Hepatocyte (in vitro differentiated cells): ENCODE measurements around the gene ASTN2. TPM values are rescaled to one million over a fixed set of nuclear protein-coding genes. Genes with fewer than 3 reads are reported as not detected.
A peak's percentile ranks its signal among the peaks of the same experiment; 100 is the strongest.

Experiments
- DNase-seq: peaks from one replicate; pipeline ENCODE4 v3.0.0-alpha.2; 2016; ENCODE audit warnings: low spot score
- H2AFZ ChIP-seq: fragments of 200-600 bp; sonication (generic); 2 replicates; pipeline ENCODE4 v1.6.0; 2016; ENCODE audit warnings: antibody characterized with exemption, mild to moderate bottlenecking
- H3K27ac ChIP-seq: fragments of 200-600 bp; sonication (generic); 2 replicates; pipeline ENCODE4 v1.5.1; 2016; ENCODE audit warnings: mild to moderate bottlenecking
- H3K27me3 ChIP-seq: fragments of 200-600 bp; sonication (generic); 2 replicates; pipeline ENCODE4 v1.6.1; 2016
- H3K36me3 ChIP-seq: fragments of 200-600 bp; sonication (generic); replicated peaks from 2 replicates; pipeline ENCODE4 v1.5.1; 2016; ENCODE audit warnings: low read depth; ENCODE audit not compliant: insufficient read depth
- H3K4me1 ChIP-seq: fragments of 200-600 bp; sonication (generic); 2 replicates; pipeline ENCODE4 v1.5.1; 2016; ENCODE audit warnings: mild to moderate bottlenecking, moderate library complexity; ENCODE audit not compliant: insufficient read depth
- H3K4me2 ChIP-seq: fragments of 200-600 bp; sonication (generic); 2 replicates; pipeline ENCODE4 v1.6.0; 2016
- H3K4me3 ChIP-seq: fragments of 200-600 bp; sonication (generic); 2 replicates; pipeline ENCODE4 v1.5.1; 2016; ENCODE audit warnings: mild to moderate bottlenecking
- H3K79me2 ChIP-seq: fragments of 200-600 bp; sonication (generic); 2 replicates; pipeline ENCODE4 v1.6.0; 2017; ENCODE audit warnings: mild to moderate bottlenecking
- H3K9me2 ChIP-seq: fragments of 200-600 bp; sonication (generic); replicated peaks from 2 replicates; pipeline ENCODE4 v1.6.0; 2017; ENCODE audit warnings: mild to moderate bottlenecking; ENCODE audit not compliant: insufficient read depth
- H3K9me3 ChIP-seq: fragments of 200-600 bp; sonication (generic); 2 replicates; pipeline ENCODE4 v1.5.1; 2016; ENCODE audit warnings: low read depth, mild to moderate bottlenecking
- H4K20me1 ChIP-seq: fragments of 200-600 bp; sonication (generic); 2 replicates; pipeline ENCODE4 v1.6.0; 2016; ENCODE audit warnings: mild to moderate bottlenecking; ENCODE audit not compliant: insufficient read depth, poor library complexity, severe bottlenecking
- EZH2 ChIP-seq: fragments of 200-600 bp; sonication (generic); IDR thresholded peaks from 2 replicates; pipeline ENCODE4 v1.6.1; 2016; ENCODE audit warnings: antibody characterized with exemption, mild to moderate bottlenecking, borderline replicate concordance
- EZH2phosphoT487 ChIP-seq: fragments of 200-600 bp; sonication (generic); IDR thresholded peaks from one replicate; pipeline ENCODE4 v1.6.1; 2018; ENCODE audit warnings: antibody characterized with exemption, mild to moderate bottlenecking, low read depth, moderate library complexity; ENCODE audit not compliant: unreplicated experiment, severe bottlenecking
- WGBS: methylation state at CpG from one replicate; pipeline ENCODE4 v1.1.6; 2016; ENCODE audit warnings: low lambda C conversion rate; ENCODE audit errors: missing lambda C conversion rate; 5-methylcytosine and 5-hydroxymethylcytosine counted together
- polyA plus RNA-seq: library from polyadenylated mRNA; unstranded; fragments of >200 nt; fragmentation: Nextera tagmentation; extraction: Ambion mirVana; gene quantifications from 2 replicates; pipeline ENCODE4 v1.2.1, GENCODE V29; 2016
- total RNA-seq: library from RNA; depleted of rRNA; stranded (reverse); fragments of >200 nt; gene quantifications from 2 replicates; pipeline ENCODE4 v1.2.3, GENCODE V29; 2014
- TF ChIP-seq, protein P1 (sequence below): fragments of 200-600 bp; sonication (generic); IDR thresholded peaks from 2 replicates; pipeline ENCODE4 v1.5.1; 2016; ENCODE audit warnings: antibody characterized with exemption, mild to moderate bottlenecking; ENCODE audit not compliant: poor library complexity

ASTN2 gene
- total and polyA plus RNA-seq, 2 experiments from 2014 or later, result 6.4 to 8.4 TPM

DNA sequence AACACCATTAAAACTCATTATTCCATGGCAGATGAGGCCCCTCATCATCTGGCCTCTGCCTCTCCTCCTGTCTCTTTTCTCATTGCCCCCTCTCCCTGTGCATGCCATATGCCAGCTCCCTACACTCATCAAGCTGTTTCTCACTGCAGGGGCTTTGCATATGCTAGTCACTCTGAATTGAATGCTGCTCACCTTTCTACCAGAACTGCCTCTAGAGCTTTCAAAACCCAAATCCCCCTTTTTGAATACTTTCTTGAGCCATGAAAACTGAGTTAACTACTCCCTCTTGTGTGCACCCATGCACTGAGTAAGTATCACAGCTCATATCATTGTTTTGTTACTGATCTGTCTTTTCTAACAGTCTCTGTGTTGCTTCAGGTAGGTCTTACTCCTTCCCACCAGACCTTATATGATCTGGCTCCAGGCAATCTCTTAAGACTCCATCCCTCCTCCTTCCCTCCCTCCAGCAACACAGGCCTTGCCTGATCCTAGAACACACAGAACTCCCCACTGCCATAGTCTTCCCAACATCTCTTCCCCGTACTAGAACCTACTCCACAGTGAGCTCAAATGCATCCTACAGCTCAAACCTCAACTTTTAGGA, 60.5 kb downstream of the ASTN2 start:
- Histone ChIP-seq H3K4me3 (no peak overlapping the region), H4K20me1 (no peaks in the 10 kb centered on the region), H3K4me2 (no peak overlapping the region), H3K9me3 (no peaks in the 10 kb centered on the region), H3K9me2 (no peaks in the 10 kb centered on the region), H3K4me1 (no peaks in the 10 kb centered on the region), H3K27me3 (peaks cover 6% of the 10 kb centered on the region), H2AFZ (no peak overlapping the region), H3K36me3 (no peaks in the 10 kb centered on the region), H3K79me2 (no peaks in the 10 kb centered on the region), H3K27ac (no peak overlapping the region)
- TF ChIP-seq EZH2, result no peak
- TF ChIP-seq, protein P1, sequence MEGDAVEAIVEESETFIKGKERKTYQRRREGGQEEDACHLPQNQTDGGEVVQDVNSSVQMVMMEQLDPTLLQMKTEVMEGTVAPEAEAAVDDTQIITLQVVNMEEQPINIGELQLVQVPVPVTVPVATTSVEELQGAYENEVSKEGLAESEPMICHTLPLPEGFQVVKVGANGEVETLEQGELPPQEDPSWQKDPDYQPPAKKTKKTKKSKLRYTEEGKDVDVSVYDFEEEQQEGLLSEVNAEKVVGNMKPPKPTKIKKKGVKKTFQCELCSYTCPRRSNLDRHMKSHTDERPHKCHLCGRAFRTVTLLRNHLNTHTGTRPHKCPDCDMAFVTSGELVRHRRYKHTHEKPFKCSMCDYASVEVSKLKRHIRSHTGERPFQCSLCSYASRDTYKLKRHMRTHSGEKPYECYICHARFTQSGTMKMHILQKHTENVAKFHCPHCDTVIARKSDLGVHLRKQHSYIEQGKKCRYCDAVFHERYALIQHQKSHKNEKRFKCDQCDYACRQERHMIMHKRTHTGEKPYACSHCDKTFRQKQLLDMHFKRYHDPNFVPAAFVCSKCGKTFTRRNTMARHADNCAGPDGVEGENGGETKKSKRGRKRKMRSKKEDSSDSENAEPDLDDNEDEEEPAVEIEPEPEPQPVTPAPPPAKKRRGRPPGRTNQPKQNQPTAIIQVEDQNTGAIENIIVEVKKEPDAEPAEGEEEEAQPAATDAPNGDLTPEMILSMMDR, result no peak
- no peak for TF ChIP-seq EZH2phosphoT487
- DNase-seq, result no peak
- 76% methylated on average over 1 of the region's 1 CpG for WGBS

DNA sequence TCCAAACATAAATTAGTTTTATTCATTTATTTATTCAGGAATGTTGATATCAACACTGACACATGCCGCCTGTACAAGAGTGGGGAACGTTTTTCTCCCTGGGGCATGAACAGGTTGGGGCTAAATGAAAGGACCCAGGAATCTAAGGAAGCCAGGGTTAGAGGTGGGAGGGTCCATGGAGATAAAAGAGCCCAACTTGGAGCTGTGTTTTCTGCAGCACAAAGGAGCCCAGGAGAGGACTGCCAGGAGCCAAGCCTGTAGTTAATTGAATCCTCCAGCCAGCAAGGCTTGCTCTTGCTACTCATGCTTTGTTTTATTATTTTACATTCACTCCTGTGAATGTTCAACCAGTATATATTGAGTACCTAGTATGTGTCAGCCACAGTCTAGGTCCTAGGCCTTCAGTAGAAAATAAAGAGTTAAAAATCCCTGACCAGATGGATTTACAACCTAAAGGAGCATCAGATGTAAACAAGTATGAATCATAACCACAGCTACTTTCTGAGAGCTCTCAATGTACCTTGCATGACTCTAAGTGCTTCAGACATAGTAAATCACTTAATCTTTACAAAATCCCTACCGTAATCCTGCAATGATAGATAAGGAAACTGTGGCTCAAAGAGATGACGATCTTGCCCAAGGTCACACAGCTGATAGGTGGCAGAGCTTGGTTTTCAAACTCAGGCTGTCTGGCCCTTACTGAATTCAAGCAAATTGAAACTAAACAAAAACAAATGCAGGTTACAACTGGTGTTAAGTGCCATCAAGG, 69.8 kb downstream of the ASTN2 start:
- DNase-seq, result peak; percentile 23
- Histone ChIP-seq H3K4me3 (no peak overlapping the region), H3K79me2 (no peaks in the 10 kb centered on the region), H3K9me2 (no peaks in the 10 kb centered on the region), H2AFZ (no peak overlapping the region), H3K9me3 (no peaks in the 10 kb centered on the region), H4K20me1 (no peaks in the 10 kb centered on the region), H3K36me3 (no peaks in the 10 kb centered on the region), H3K27me3 (peaks cover 9% of the 10 kb centered on the region), H3K4me1 (peaks cover 4% of the 10 kb centered on the region), H3K27ac (no peak overlapping the region), H3K4me2 (no peak overlapping the region)
- 23% methylated on average over 4 of the region's 4 CpGs for WGBS
- TF ChIP-seq, protein P1, result no peak
- TF ChIP-seq EZH2phosphoT487, result no peak
- no peak for TF ChIP-seq EZH2

DNA sequence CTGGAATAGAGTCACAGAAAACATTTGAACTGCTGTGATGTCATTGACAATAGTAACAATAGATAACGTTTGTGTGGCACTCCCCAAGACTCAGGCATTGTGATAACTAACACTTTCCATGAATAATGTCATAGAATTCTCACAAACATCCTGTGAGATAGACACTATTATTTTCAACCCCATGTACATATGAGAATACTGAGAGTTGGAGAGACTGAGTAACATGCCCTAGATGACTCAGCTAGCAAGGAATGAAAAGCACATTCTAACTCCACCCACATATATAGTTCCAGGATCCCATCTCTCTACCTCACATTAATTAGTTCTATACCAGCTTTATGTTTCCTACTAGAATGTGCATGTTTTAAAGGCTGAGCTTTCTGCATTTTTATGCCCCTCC, 71.4 kb downstream of the ASTN2 start:
- no peak overlapping the region for H3K4me3 ChIP-seq
- peaks cover 9% of the 10 kb centered on the region for H3K27me3 ChIP-seq
- H3K4me1 ChIP-seq, result peaks cover 4% of the 10 kb centered on the region
- no peak overlapping the region for H2AFZ ChIP-seq
- no peak overlapping the region for H3K27ac ChIP-seq
- no peaks in the 10 kb centered on the region for H3K9me3 ChIP-seq
- no peaks in the 10 kb centered on the region for H3K9me2 ChIP-seq
- no peaks in the 10 kb centered on the region for H3K36me3 ChIP-seq
- H3K4me2 ChIP-seq, result no peak overlapping the region
- WGBS, result 48% methylated on average over 1 of the region's 1 CpG
- TF ChIP-seq EZH2 (no peak), EZH2phosphoT487 (no peak)
- TF ChIP-seq, protein P1, result no peak
- no peaks in the 10 kb centered on the region for H4K20me1 ChIP-seq
- no peak for DNase-seq
- H3K79me2 ChIP-seq, result no peaks in the 10 kb centered on the region
